Vagina (tissue), 2 donors: ENCODE data around the gene SLC1A5. TPM values are rescaled to one million over a fixed set of nuclear protein-coding genes. Genes with fewer than 3 reads are reported as not detected.
A peak's percentile ranks its signal among the peaks of the same experiment; 100 is the strongest.

Source experiments
- DNase-seq, 2 donors: peaks; one replicate each; pipeline ENCODE4 v3.0.0-alpha.2; 2017; ENCODE audit errors: extremely low spot score in 2 of 2
- H3K27ac ChIP-seq: fragments of 200-600 bp; sonication (generic); one replicate; pipeline ENCODE4 v1.5.1; 2019
- H3K27me3 ChIP-seq: fragments of 200-600 bp; sonication (generic); one replicate; pipeline ENCODE4 v1.5.1; 2019
- H3K36me3 ChIP-seq, 2 donors: fragments of 200-600 bp; sonication (generic); one replicate each; pipeline ENCODE4 v1.5.1; 2017 to 2019
- H3K4me1 ChIP-seq: fragments of 200-600 bp; sonication (generic); one replicate; pipeline ENCODE4 v1.5.1; 2019
- H3K4me3 ChIP-seq, 2 donors: fragments of 200-600 bp; sonication (generic); 1 replicate in 1 of 2; 2 replicates in 1 of 2; pipeline ENCODE4 v1.5.1; 2016 to 2019
- H3K9me3 ChIP-seq: fragments of 200-600 bp; sonication (generic); one replicate; pipeline ENCODE4 v1.5.1; 2019
- CTCF ChIP-seq, 3 experiments: fragments of 450-650 bp in 2 of 3; fragments of 200-600 bp in 1 of 3; sonication (generic) in 1 of 3; IDR thresholded peaks; one replicate each; pipeline ENCODE4 v1.5.1; 2017 to 2019; ENCODE audit warnings: antibody characterized with exemption in 3 of 3, mild to moderate bottlenecking in 2 of 3, moderate library complexity in 2 of 3
- POLR2A ChIP-seq, 2 donors: fragments of 450-650 bp; IDR thresholded peaks; one replicate each; pipeline ENCODE4 v1.6.1; 2017; ENCODE audit warnings: antibody characterized with exemption in 2 of 2, mild to moderate bottlenecking in 2 of 2, moderate library complexity in 2 of 2
- POLR2AphosphoS5 ChIP-seq, 2 donors: sonication (generic); formaldehyde crosslinking; IDR thresholded peaks; one replicate each; pipeline ENCODE4 v1.9.0; 2017; ENCODE audit warnings: antibody characterized with exemption in 2 of 2, mild to moderate bottlenecking in 2 of 2, low read depth in 1 of 2; ENCODE audit not compliant: insufficient read depth in 1 of 2
- intact Hi-C: fragments of 100-400 bp; cut with DNase I; formaldehyde crosslinking; loops from one replicate; pipeline ENCODE4 v1.15.1; 2023
- total RNA-seq: library from RNA; depleted of rRNA; stranded (reverse); fragments of >200 nt; gene quantifications from one replicate; pipeline ENCODE4 v1.2.3, GENCODE V29; 2016

SLC1A5 gene
- total RNA-seq, 1 donor from 2014 or later, result 147 TPM

DNA sequence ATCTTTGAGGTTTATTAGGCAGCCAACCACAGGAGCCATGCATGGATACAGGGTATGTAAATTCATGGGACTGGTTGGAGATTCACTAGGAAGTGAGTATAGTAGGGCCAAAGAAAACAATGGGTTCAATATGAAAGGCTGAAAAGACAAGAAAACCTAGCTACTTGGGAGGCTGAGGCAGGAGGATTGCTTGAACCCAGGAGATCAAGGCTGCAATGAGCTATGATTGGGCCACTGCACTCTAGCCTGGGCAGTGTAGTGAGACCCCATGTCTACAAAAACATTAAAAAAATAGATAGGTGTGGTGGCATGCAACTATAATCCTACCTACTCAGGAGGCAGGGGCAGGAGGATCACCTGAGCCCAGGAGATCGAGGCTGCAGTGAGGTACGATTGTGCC, 10.3 kb upstream of the SLC1A5 start:
- H3K4me3 ChIP-seq, result no peak overlapping the region
- intact Hi-C loops, result no loop called here
- no peak for TF ChIP-seq POLR2AphosphoS5 (IDR thresholded peaks at IDR 0.05; ENCODE audit: insufficient read depth in 1 of 2, low read depth in 1 of 2)
- no peak for TF ChIP-seq CTCF (IDR thresholded peaks at IDR 0.05)
- TF ChIP-seq POLR2A (IDR thresholded peaks at IDR 0.05), result no peak
- H3K27ac ChIP-seq, result no peak overlapping the region
- DNase-seq, result no peak
- peaks cover 12% of the 10 kb centered on the region for H3K4me1 ChIP-seq
- no peaks in the 10 kb centered on the region for H3K27me3 ChIP-seq
- no peaks in the 10 kb centered on the region for H3K36me3 ChIP-seq
- H3K9me3 ChIP-seq, result no peaks in the 10 kb centered on the region

DNA sequence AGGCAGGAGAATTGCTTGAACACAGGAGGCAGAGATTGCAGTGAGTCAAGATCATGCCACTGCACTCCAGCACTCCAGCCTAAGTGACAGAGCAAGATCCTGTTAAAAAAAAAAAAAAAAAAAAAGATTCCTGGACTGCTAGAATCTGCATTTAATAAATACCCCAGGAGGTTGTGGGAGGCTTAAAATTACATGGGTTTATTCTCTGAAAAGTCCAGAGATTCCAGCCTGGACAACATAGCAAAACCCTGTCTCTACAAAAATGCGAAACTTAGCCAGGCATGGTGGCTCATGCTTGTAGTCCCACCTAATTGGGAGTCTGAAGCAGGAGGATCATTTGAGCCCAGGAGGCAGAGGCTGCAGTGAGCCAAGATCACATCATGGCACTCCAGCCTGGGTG, 9.5 kb upstream of the SLC1A5 start:
- intact Hi-C loops, result no loop called here
- DNase-seq, result no peak
- Histone ChIP-seq H3K36me3 (no peaks in the 10 kb centered on the region), H3K4me1 (peaks cover 12% of the 10 kb centered on the region), H3K27me3 (no peaks in the 10 kb centered on the region), H3K9me3 (no peaks in the 10 kb centered on the region), H3K27ac (no peak overlapping the region), H3K4me3 (no peak overlapping the region)
- TF ChIP-seq POLR2AphosphoS5 (IDR thresholded peaks at IDR 0.05; ENCODE audit: insufficient read depth in 1 of 2, low read depth in 1 of 2) (no peak), CTCF (IDR thresholded peaks at IDR 0.05) (no peak), POLR2A (IDR thresholded peaks at IDR 0.05) (no peak)

DNA sequence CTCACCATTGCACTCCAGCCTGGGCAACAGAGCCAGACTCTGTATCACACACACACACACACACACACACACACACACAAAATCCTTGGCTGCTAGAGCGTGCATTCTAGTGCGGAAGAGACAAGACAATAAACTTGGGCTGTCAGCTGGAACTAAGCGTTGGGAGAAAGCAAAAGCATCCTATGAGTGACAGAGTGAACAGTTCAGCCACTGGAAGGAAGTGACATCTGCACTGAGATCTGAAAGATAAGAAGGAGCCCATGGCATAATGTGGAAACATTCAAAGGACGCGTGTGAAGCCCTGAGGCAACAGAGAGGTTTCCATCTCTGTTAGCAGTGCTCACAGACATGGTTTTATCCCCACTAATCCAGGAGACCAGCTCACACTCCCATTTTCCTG, 3.5 kb upstream of the SLC1A5 start:
- Histone ChIP-seq H3K27me3 (no peaks in the 10 kb centered on the region), H3K27ac (no peak overlapping the region), H3K9me3 (no peaks in the 10 kb centered on the region), H3K4me3 (no peak overlapping the region), H3K4me1 (peaks cover 17% of the 10 kb centered on the region), H3K36me3 (no peaks in the 10 kb centered on the region)
- DNase-seq, result no peak
- intact Hi-C loops, result no loop called here
- no peak for TF ChIP-seq CTCF (IDR thresholded peaks at IDR 0.05)
- no peak for TF ChIP-seq POLR2A (IDR thresholded peaks at IDR 0.05)

DNA sequence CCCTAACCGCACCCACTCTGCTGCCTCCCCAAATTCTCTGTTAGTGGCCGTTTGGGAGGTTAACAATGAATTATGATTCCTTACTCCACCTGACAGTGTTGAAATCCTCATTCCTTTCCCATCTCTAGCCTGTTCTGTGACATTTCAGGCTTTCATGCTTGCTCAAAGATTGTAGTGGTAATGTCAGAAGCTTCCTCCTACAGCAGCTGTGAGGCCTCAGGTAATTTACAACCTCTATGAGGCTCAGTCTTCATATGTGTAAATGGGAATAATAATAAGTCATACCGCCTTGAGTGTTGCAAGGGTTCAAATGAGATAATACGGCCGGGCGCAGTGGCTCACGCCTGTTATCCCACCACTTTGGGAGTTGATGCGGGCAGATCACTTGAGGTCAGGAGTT, 977 bp upstream of the SLC1A5 start:
- Histone ChIP-seq H3K4me3 (no peak overlapping the region), H3K36me3 (no peaks in the 10 kb centered on the region), H3K27me3 (no peaks in the 10 kb centered on the region), H3K4me1 (peaks cover 26% of the 10 kb centered on the region), H3K27ac (peak overlapping the region; percentile 13), H3K9me3 (no peaks in the 10 kb centered on the region)
- DNase-seq, result no peak
- intact Hi-C loops, result no loop called here
- no peak for TF ChIP-seq CTCF (IDR thresholded peaks at IDR 0.05)
- no peak for TF ChIP-seq POLR2AphosphoS5 (IDR thresholded peaks at IDR 0.05; ENCODE audit: insufficient read depth in 1 of 2, low read depth in 1 of 2)
- no peak for TF ChIP-seq POLR2A (IDR thresholded peaks at IDR 0.05)

- DNase-seq, result no peak
- peak overlapping the region; percentile 13 for H3K27ac ChIP-seq
- H3K4me1 ChIP-seq, result peaks cover 30% of the 10 kb centered on the region
- peaks cover 0 to 1% of the 10 kb centered on the region in 2 donors for H3K36me3 ChIP-seq
- H3K9me3 ChIP-seq, result no peaks in the 10 kb centered on the region
- TF ChIP-seq CTCF (IDR thresholded peaks at IDR 0.05) (no peak), POLR2AphosphoS5 (IDR thresholded peaks at IDR 0.05; ENCODE audit: insufficient read depth in 1 of 2, low read depth in 1 of 2) (no peak)
- peak overlapping the region in 1 of 2 donors; percentile 97 for H3K4me3 ChIP-seq
- no peaks in the 10 kb centered on the region for H3K27me3 ChIP-seq
- intact Hi-C loops, result no loop called here
Measured at GRCh38 chr19:46788968-46789338, 559 bp upstream of the SLC1A5 start.
